Measurements from ENCODE around the gene PRXL2C. TPM values are rescaled to one million over a fixed set of nuclear protein-coding genes. Genes with fewer than 3 reads are reported as not detected.
A peak's percentile ranks its signal among the peaks of the same experiment; 100 is the strongest.

PRXL2C gene
- total and polyA plus RNA-seq, 2 of the 13 experiments (the other 11 are each of a cell fraction or from before 2014, with no cell fraction given) = 11.0 to 13.2 TPM

GRCh38 chr9:96612105-96612965, 42.8 kb downstream of the PRXL2C start (continued):
- peak; percentile 58; the same call in 1 of the 2 replicates for TF ChIP-seq CREB1 (IDR thresholded peaks at IDR 0.05)
- TF ChIP-seq CREB1 (CRISPR knock-in tag; IDR thresholded peaks at IDR 0.05) = no peak; the same call in 1 of the 2 replicates
- peak; percentile 46; the same call in 1 of the 2 replicates for TF ChIP-seq ZGPAT (CRISPR knock-in tag; IDR thresholded peaks at IDR 0.05)
- TF ChIP-seq ZBTB8A (CRISPR knock-in tag; IDR thresholded peaks at IDR 0.05; ENCODE audit: borderline replicate concordance, low read depth) = no peak
- TF ChIP-seq BHLHE40 (IDR thresholded peaks at IDR 0.05; ENCODE audit: low read length) = peak; percentile 90
- TF ChIP-seq ATF2 (CRISPR knock-in tag; IDR thresholded peaks at IDR 0.05) = peak; percentile 59
- peak; percentile 68; the same call in 1 of the 2 replicates for TF ChIP-seq ZKSCAN8 (CRISPR knock-in tag; IDR thresholded peaks at IDR 0.05; ENCODE audit: borderline replicate concordance)
- peak; percentile 86 for TF ChIP-seq ZBTB21 (CRISPR knock-in tag; IDR thresholded peaks at IDR 0.05)
- peak; percentile 86 for TF ChIP-seq SAP130 (CRISPR knock-in tag; IDR thresholded peaks at IDR 0.05; ENCODE audit: low read depth)
- TF ChIP-seq NFRKB (IDR thresholded peaks at IDR 0.05) = no peak
- TF ChIP-seq KDM6A (CRISPR knock-in tag; IDR thresholded peaks at IDR 0.05; ENCODE audit: low read depth) = peak; percentile 42; the same call in 1 of the 2 replicates
- peak; percentile 28 to 65; a peak in 1 of 4 replicates for TF ChIP-seq HMGXB4 (CRISPR knock-in tag; IDR thresholded peaks at IDR 0.05; ENCODE audit: borderline replicate concordance in 1 of 2, low read depth in 1 of 2)
- peak; percentile 76 for TF ChIP-seq IRF2 (CRISPR knock-in tag; IDR thresholded peaks at IDR 0.05)
- TF ChIP-seq HNF4G (IDR thresholded peaks at IDR 0.05; ENCODE audit: borderline replicate concordance, low read depth, low read length) = peak; percentile 70; the same call in 1 of the 2 replicates
- peak; percentile 26; the same call in 1 of the 2 replicates for TF ChIP-seq HNF4G (CRISPR knock-in tag; IDR thresholded peaks at IDR 0.05; ENCODE audit: borderline replicate concordance, low read depth)
- TF ChIP-seq MAX (IDR thresholded peaks at IDR 0.05) = peak; percentile 50
- TF ChIP-seq TGIF2 (CRISPR knock-in tag; IDR thresholded peaks at IDR 0.05) = peak; percentile 70
- TF ChIP-seq NRL (CRISPR knock-in tag; IDR thresholded peaks at IDR 0.05; ENCODE audit: borderline replicate concordance) = 0 out of 2 replicates have a peak, but pooled peaks have one; percentile 24
- TF ChIP-seq IKZF5 (CRISPR knock-in tag; IDR thresholded peaks at IDR 0.05) = peak; percentile 56; the same call in 1 of the 2 replicates
- TF ChIP-seq ZHX1 (CRISPR knock-in tag; IDR thresholded peaks at IDR 0.05; ENCODE audit: low read depth) = peak; percentile 69; the same call in 1 of the 2 replicates
- no peak for TF ChIP-seq PLRG1 (conservative IDR thresholded peaks at IDR 0.05)
